ENCODE measurements around the gene ZNF263.

Gene ZNF263

DNA sequence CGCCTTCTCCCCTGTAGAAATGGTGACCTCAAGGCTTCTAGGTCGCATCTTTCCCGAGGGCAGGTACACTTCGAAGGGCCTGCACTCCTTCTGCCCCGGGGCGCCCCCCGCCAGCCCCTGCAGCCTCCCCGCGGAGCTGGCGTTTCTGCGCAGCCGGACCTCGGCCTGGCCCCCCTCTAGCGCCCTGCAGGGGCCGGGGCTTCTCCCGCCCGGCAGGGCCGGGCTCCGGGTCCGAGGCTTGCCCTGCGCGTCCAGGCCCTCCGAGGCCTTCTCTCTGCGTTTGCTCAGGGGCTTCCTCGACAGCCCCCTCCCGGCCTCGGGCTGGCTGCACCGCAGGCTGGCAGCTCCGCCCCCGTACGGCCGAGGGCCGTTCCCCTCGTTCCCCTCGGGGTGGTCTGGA, 29.0 kb upstream of the ZNF263 start:
- no peak for DNase-seq (ENCODE audit: low spot score)
- TF ChIP-seq, protein P1, sequence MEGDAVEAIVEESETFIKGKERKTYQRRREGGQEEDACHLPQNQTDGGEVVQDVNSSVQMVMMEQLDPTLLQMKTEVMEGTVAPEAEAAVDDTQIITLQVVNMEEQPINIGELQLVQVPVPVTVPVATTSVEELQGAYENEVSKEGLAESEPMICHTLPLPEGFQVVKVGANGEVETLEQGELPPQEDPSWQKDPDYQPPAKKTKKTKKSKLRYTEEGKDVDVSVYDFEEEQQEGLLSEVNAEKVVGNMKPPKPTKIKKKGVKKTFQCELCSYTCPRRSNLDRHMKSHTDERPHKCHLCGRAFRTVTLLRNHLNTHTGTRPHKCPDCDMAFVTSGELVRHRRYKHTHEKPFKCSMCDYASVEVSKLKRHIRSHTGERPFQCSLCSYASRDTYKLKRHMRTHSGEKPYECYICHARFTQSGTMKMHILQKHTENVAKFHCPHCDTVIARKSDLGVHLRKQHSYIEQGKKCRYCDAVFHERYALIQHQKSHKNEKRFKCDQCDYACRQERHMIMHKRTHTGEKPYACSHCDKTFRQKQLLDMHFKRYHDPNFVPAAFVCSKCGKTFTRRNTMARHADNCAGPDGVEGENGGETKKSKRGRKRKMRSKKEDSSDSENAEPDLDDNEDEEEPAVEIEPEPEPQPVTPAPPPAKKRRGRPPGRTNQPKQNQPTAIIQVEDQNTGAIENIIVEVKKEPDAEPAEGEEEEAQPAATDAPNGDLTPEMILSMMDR (IDR thresholded peaks at IDR 0.05; ENCODE audit: extremely low read depth, missing control alignments): no peak

DNA sequence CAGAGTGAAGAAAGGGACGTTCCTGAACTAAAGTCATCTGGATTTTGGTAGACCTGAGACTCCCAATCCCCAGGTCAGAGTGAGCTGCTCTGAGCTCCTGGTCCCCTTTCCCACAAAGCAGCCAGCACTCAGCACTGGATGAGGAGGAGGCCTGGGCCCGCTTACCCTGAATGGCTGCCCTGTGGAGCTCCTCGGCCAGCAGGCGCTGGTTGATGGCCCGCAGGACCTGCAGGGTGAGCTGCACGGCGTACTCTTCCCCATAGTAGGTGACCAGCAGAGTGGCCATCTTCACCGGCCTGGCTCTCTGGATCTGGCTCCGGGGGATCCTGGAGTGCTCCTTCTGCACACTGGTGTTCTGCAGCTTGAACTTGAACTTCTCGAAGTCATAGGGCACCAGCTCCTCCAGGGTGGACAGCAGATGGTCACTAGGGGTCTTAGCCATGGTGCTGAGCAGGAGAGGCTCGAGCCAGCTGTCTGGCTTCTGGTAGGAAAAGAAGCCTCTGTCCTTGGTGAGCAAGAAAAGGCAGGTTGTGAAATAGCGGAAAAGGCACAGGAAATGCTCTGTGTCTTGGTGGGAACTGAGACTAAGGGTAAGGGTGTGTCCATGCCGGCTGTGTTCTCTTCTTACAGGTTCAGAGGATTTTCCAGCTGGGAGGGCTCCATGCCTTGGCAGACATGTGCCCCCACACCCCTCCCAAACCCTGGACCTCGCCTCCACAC, 27.0 kb upstream of the ZNF263 start, which contains the start of gene MEFV:
TSS of gene MEFV (minus strand) at position 488 of the 720 bp plus-strand sequence. CDS start at position 442, 46 bp downstream.
- TF ChIP-seq, protein P1 (IDR thresholded peaks at IDR 0.05; ENCODE audit: extremely low read depth, missing control alignments): no peak

DNA sequence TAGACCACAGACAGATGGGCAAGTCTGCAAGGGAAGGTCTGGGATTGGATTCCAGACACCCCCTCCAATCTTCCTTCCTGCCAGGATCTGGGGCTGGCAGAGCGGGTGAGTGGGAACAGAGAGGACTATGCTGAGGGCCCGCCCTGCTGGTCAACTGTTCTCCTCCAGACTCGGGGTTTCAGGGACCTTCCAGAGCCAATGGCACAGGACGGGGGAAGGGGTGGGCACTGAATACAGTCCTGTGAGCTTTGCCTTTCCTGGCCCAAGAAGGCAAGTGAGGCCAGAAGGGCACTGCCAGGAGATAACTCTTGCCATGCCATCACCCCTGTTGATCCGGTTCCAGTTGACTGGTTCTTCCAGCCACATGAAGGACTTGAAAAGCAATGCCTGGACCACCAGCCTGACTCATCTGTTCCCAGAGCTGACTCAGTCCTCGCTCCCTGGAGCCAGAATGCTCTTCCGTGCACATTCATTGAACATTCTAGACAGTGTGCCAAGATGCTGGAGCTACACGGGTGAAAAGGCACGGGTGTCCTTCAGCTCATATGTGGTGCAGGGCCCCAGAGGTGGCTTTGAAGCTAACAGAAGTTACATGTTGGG, 26.3 kb upstream of the ZNF263 start:
- no peak for DNase-seq (ENCODE audit: low spot score)
- TF ChIP-seq, protein P1 (IDR thresholded peaks at IDR 0.05; ENCODE audit: extremely low read depth, missing control alignments): no peak

More for the DNA sequence above, 27.0 kb upstream of the ZNF263 start, which contains the start of gene MEFV:
- no peak for DNase-seq (ENCODE audit: low spot score)

DNA sequence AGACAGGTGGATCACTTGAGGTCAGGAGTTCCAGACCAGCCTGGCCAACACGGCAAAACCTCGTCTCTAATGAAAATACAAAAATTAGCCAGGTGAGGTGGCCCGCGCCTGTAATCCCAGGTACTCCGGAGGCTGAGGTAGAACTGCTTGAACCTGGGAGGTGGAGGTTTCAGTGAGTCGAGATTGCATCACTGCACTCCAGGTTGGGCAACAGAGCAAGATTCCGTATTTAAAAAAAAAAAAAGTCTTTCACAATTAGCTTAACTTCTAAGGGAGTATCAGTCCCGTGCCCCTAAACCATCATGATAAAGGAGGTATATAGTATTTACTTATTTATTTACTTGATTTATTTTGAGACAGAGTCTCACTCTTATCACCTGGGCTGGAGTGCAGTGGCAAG, 23.5 kb upstream of the ZNF263 start:
- no peak for DNase-seq (ENCODE audit: low spot score)
- TF ChIP-seq, protein P1 (IDR thresholded peaks at IDR 0.05; ENCODE audit: extremely low read depth, missing control alignments): no peak

DNA sequence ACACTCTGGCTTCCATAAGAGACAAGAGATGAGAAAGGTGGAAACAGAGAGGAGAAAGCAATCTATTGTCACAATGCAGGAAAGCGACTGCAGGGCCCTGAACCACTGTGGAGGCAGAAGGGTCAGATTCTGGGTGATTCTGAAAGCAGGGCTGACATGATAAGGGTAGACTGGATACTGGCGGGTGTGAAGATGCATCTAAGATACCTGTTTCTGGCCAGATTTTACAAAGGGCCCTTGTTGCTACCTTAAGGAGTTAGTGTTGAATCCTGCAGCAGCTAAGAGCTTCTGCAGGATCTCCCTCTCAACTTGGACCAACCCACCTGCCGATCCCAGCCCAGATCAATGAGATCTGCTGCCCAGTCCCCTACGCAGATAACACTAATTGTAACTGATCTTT, 20.8 kb upstream of the ZNF263 start:
- TF ChIP-seq, protein P1 (IDR thresholded peaks at IDR 0.05; ENCODE audit: extremely low read depth, missing control alignments): no peak
- no peak for DNase-seq (ENCODE audit: low spot score)

DNA sequence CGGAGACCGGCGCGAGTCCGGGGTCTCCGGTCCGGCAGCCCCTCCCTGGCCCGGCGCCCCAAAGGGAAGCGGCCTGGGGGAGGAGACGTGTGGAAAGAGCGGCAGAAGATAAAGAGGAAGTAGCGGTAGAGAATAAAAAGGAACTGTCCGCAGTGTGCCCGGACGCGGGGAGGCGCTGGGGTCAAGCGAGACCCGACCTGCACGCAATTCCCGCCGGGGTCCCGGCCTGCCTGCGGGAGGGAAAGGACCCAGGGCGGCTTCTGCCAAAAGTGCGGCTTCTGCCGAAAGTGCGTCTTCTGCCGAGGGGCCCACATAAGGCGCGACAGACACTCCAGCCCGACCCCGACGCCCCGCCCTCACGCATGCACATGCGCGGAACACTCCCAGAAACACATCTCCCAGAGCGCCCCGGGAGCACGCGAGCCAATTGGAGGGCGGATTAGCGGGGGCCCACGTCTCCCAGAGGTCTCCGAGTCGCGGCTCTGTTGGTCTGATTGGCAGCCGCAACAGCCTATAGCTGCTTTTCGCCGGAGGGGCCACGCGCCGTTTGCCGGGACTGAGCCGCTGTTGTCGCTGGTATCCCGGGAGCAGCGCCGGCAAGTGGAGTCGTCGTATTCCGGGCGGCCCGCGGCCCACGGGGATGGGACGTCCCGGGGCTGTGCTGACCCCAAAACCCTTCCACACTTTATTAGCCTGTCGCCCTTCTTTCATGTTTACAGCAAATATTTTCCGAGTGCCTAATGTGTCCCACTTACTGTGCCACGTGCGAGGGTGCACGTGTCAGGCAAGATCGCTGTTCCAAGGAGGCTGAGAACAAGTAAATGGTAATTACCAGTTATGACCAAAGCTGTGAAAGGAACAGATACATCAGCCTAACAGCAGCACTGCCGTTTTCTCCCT, 18.9 kb upstream of the ZNF263 start:
- peak; percentile 98 for DNase-seq (ENCODE audit: low spot score)

More for the DNA sequence above, 18.9 kb upstream of the ZNF263 start:
- TF ChIP-seq, protein P1 (IDR thresholded peaks at IDR 0.05; ENCODE audit: extremely low read depth, missing control alignments): peak; percentile 18

Data from GM20000 (cell line).